HepG2 (cell line): ENCODE results near the gene RAB1B. TPM values are rescaled to one million over a fixed set of nuclear protein-coding genes. Genes with fewer than 3 reads are reported as not detected.

Experiments
- BHLHE40 ChIP-seq: IDR thresholded peaks from 2 replicates; pipeline ENCODE4 v1.6.1; 2011; ENCODE audit warnings: low read length, improper control_type of control experiment
- E2F1 ChIP-seq: sonication (generic); formaldehyde crosslinking; IDR thresholded peaks from 2 replicates; pipeline ENCODE4 v1.5.0; 2020; ENCODE audit warnings: missing genetic modification reagents
- HBP1 ChIP-seq: IDR thresholded peaks from 2 replicates; pipeline ENCODE4 v1.6.1; 2016; ENCODE audit warnings: low read depth, control low read depth
- MLLT10 ChIP-seq: sonication (generic); formaldehyde crosslinking; IDR thresholded peaks from 2 replicates; pipeline ENCODE4 v1.4.0; 2020; ENCODE audit warnings: missing genetic modification reagents
- RBFOX2 ChIP-seq: fragments of 200-400 bp; formaldehyde crosslinking; IDR thresholded peaks from 2 replicates; pipeline ENCODE4 v1.6.1; 2017; ENCODE audit warnings: low read depth, mild to moderate bottlenecking, low read length
- REL ChIP-seq: sonication (generic); formaldehyde crosslinking; conservative IDR thresholded peaks from 2 replicates; pipeline ENCODE4 v1.8.0; 2022; ENCODE audit warnings: mild to moderate bottlenecking, missing genetic modification reagents, moderate library complexity
- RNF2 ChIP-seq: fragments of 450-650 bp; conservative IDR thresholded peaks from 2 replicates; pipeline ENCODE4 v1.6.1; 2016; ENCODE audit warnings: low read depth
- SETDB1 ChIP-seq: sonication (generic); formaldehyde crosslinking; IDR thresholded peaks from 2 replicates; pipeline ENCODE4 v1.5.1; 2020; ENCODE audit warnings: missing genetic modification reagents, mild to moderate bottlenecking, borderline replicate concordance
- WIZ ChIP-seq: sonication (generic); formaldehyde crosslinking; IDR thresholded peaks from 2 replicates; pipeline ENCODE4 v1.5.1; 2020; ENCODE audit warnings: mild to moderate bottlenecking, missing genetic modification reagents
- ZNF280D ChIP-seq: sonication (generic); formaldehyde crosslinking; IDR thresholded peaks from 2 replicates; pipeline ENCODE4 v1.5.1; 2020; ENCODE audit warnings: mild to moderate bottlenecking, missing genetic modification reagents
- ZNF704 ChIP-seq: sonication (generic); formaldehyde crosslinking; IDR thresholded peaks from 2 replicates; pipeline ENCODE4 v1.8.1; 2023; ENCODE audit warnings: mild to moderate bottlenecking, inconsistent platforms, moderate library complexity, missing genetic modification reagents, borderline replicate concordance
- polyA plus RNA-seq, 8 experiments: library from polyadenylated mRNA; depleted of rRNA in 3 of 8; stranded (reverse) in 7 of 8; unstranded in 1 of 8; fragments of >200 nt; fragmentation: Illumina TruSeq in 4 of 8; extraction: Trizol in 4 of 8; gene quantifications; 2 replicates each; pipeline versions ENCODE4 v1.2.1 to v1.2.3, GENCODE V29; 2011 to 2016; ENCODE audit warnings: low read depth in 4 of 8, missing spikeins in 1 of 8, mixed read lengths in 1 of 8; ENCODE audit not compliant: insufficient read depth in 1 of 8
- total RNA-seq, 5 experiments: library from RNA; depleted of rRNA; stranded (reverse); fragments of >200 nt; fragmentation: Illumina TruSeq; extraction: Trizol; gene quantifications; 2 replicates each; pipeline ENCODE4 v1.2.3, GENCODE V29; 2016; ENCODE audit warnings: low read depth in 1 of 5
- TF ChIP-seq, protein P1 (sequence below): sonication (generic); formaldehyde crosslinking; IDR thresholded peaks from 2 replicates; pipeline ENCODE4 v1.4.0; 2020; ENCODE audit warnings: mild to moderate bottlenecking, missing genetic modification reagents, borderline replicate concordance
- TF ChIP-seq, protein P2 (sequence below): sonication (generic); formaldehyde crosslinking; IDR thresholded peaks from 2 replicates; pipeline ENCODE4 v1.4.0; 2020; ENCODE audit warnings: missing genetic modification reagents, borderline replicate concordance

RAB1B gene
- total and polyA plus RNA-seq, 2 of the 13 experiments (the other 11 are each of a cell fraction or from before 2014, with no cell fraction given) = 77.9 to 87.9 TPM

GRCh38 chr11:66288671-66289547 is 20.5 kb downstream of the RAB1B start, which contains the start of gene YIF1A (continued):
- TF ChIP-seq, protein P1, sequence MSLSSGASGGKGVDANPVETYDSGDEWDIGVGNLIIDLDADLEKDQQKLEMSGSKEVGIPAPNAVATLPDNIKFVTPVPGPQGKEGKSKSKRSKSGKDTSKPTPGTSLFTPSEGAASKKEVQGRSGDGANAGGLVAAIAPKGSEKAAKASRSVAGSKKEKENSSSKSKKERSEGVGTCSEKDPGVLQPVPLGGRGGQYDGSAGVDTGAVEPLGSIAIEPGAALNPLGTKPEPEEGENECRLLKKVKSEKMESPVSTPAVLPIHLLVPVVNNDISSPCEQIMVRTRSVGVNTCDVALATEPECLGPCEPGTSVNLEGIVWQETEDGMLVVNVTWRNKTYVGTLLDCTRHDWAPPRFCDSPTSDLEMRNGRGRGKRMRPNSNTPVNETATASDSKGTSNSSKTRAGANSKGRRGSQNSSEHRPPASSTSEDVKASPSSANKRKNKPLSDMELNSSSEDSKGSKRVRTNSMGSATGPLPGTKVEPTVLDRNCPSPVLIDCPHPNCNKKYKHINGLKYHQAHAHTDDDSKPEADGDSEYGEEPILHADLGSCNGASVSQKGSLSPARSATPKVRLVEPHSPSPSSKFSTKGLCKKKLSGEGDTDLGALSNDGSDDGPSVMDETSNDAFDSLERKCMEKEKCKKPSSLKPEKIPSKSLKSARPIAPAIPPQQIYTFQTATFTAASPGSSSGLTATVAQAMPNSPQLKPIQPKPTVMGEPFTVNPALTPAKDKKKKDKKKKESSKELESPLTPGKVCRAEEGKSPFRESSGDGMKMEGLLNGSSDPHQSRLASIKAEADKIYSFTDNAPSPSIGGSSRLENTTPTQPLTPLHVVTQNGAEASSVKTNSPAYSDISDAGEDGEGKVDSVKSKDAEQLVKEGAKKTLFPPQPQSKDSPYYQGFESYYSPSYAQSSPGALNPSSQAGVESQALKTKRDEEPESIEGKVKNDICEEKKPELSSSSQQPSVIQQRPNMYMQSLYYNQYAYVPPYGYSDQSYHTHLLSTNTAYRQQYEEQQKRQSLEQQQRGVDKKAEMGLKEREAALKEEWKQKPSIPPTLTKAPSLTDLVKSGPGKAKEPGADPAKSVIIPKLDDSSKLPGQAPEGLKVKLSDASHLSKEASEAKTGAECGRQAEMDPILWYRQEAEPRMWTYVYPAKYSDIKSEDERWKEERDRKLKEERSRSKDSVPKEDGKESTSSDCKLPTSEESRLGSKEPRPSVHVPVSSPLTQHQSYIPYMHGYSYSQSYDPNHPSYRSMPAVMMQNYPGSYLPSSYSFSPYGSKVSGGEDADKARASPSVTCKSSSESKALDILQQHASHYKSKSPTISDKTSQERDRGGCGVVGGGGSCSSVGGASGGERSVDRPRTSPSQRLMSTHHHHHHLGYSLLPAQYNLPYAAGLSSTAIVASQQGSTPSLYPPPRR = no peak
- TF ChIP-seq, protein P2, sequence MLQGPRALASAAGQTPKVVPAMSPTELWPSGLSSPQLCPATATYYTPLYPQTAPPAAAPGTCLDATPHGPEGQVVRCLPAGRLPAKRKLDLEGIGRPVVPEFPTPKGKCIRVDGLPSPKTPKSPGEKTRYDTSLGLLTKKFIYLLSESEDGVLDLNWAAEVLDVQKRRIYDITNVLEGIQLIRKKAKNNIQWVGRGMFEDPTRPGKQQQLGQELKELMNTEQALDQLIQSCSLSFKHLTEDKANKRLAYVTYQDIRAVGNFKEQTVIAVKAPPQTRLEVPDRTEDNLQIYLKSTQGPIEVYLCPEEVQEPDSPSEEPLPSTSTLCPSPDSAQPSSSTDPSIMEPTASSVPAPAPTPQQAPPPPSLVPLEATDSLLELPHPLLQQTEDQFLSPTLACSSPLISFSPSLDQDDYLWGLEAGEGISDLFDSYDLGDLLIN (CRISPR knock-in tag) = no peak
- TF ChIP-seq WIZ = no peak
- no peak for TF ChIP-seq SETDB1
- TF ChIP-seq E2F1 (CRISPR knock-in tag) = 0 out of 2 replicates have a peak, but pooled peaks have one; percentile 3
- TF ChIP-seq REL = no peak; the same call in 1 of the 2 replicates
- TF ChIP-seq RBFOX2 = peak; percentile 96
- TF ChIP-seq ZNF704 (CRISPR knock-in tag) = no peak
- no peak for TF ChIP-seq ZNF280D
- TF ChIP-seq HBP1 (CRISPR knock-in tag) = no peak
- TF ChIP-seq BHLHE40 = no peak
- TF ChIP-seq RNF2 = no peak
- no peak for TF ChIP-seq MLLT10
